HepG2 (cell line): Measurements from ENCODE around the gene CEP68. TPM values are rescaled to one million over a fixed set of nuclear protein-coding genes. Genes with fewer than 3 reads are reported as not detected.

Source experiments
- ATF1 ChIP-seq: IDR thresholded peaks from 2 replicates; pipeline ENCODE4 v1.6.1; 2016; ENCODE audit warnings: mild to moderate bottlenecking, control low read depth
- ATF7 ChIP-seq, 2 experiments: fragments of 450-650 bp in 1 of 2; sonication (generic) in 1 of 2; formaldehyde crosslinking in 1 of 2; IDR thresholded peaks; 2 replicates each; pipeline versions ENCODE4 v1.4.0 to v1.6.1; 2016 to 2020; ENCODE audit warnings: antibody characterized with exemption in 1 of 2, mild to moderate bottlenecking in 1 of 2, missing genetic modification reagents in 1 of 2
- BHLHE40 ChIP-seq: IDR thresholded peaks from 2 replicates; pipeline ENCODE4 v1.6.1; 2011; ENCODE audit warnings: low read length, improper control_type of control experiment
- EP300 ChIP-seq, 3 experiments: sonication (generic) in 1 of 3; formaldehyde crosslinking in 1 of 3; IDR thresholded peaks; 2 replicates each; pipeline versions ENCODE4 v1.5.1 to v1.6.1; 2011 to 2020; ENCODE audit warnings: low read depth in 2 of 3, low read length in 2 of 3, borderline replicate concordance in 1 of 3, improper control_type of control experiment in 1 of 3, mild to moderate bottlenecking in 1 of 3, missing genetic modification reagents in 1 of 3, moderate library complexity in 1 of 3
- GABPB1 ChIP-seq: IDR thresholded peaks from 2 replicates; pipeline ENCODE4 v1.6.1; 2016; ENCODE audit warnings: mild to moderate bottlenecking, missing genetic modification reagents, moderate library complexity, missing compliant biosample characterization
- HIVEP1 ChIP-seq: sonication (generic); formaldehyde crosslinking; IDR thresholded peaks from 2 replicates; pipeline ENCODE4 v1.4.0; 2020; ENCODE audit warnings: mild to moderate bottlenecking, missing genetic modification reagents
- KDM4B ChIP-seq: sonication (generic); formaldehyde crosslinking; IDR thresholded peaks from 2 replicates; pipeline ENCODE4 v1.4.0; 2020; ENCODE audit warnings: missing genetic modification reagents
- LCORL ChIP-seq, 2 experiments: fragments of 450-650 bp in 1 of 2; sonication (generic) in 1 of 2; formaldehyde crosslinking in 1 of 2; IDR thresholded peaks; 2 replicates each; pipeline versions ENCODE4 v1.5.0 to v1.6.1; 2017 to 2020; ENCODE audit warnings: antibody characterized with exemption in 1 of 2, missing genetic modification reagents in 1 of 2
- MLLT10 ChIP-seq: sonication (generic); formaldehyde crosslinking; IDR thresholded peaks from 2 replicates; pipeline ENCODE4 v1.4.0; 2020; ENCODE audit warnings: missing genetic modification reagents
- NCOA5 ChIP-seq: sonication (generic); formaldehyde crosslinking; IDR thresholded peaks from 2 replicates; pipeline ENCODE4 v1.4.0; 2020; ENCODE audit warnings: missing genetic modification reagents
- NFE2L2 ChIP-seq: fragments of 150-350 bp; IDR thresholded peaks from 2 replicates; pipeline ENCODE4 v1.6.1; 2014; ENCODE audit warnings: low read length
- POGK ChIP-seq: sonication (generic); formaldehyde crosslinking; conservative IDR thresholded peaks from 2 replicates; pipeline ENCODE4 v1.8.0; 2022; ENCODE audit warnings: mild to moderate bottlenecking, moderate library complexity, missing genetic modification reagents
- RARG ChIP-seq: sonication (generic); formaldehyde crosslinking; IDR thresholded peaks from 2 replicates; pipeline ENCODE4 v1.4.0; 2020; ENCODE audit warnings: low read depth, mild to moderate bottlenecking, missing genetic modification reagents
- SALL1 ChIP-seq: sonication (generic); formaldehyde crosslinking; IDR thresholded peaks from 2 replicates; pipeline ENCODE4 v1.8.0; 2022; ENCODE audit warnings: mild to moderate bottlenecking, missing genetic modification reagents
- SKI ChIP-seq: fragments of 450-650 bp; IDR thresholded peaks from one replicate; pipeline ENCODE4 v1.6.1; 2018; ENCODE audit warnings: mild to moderate bottlenecking; ENCODE audit not compliant: partially characterized antibody
- STAT5B ChIP-seq: sonication (generic); formaldehyde crosslinking; IDR thresholded peaks from 2 replicates; pipeline ENCODE4 v1.4.0; 2020; ENCODE audit warnings: missing genetic modification reagents
- TFE3 ChIP-seq: IDR thresholded peaks from 2 replicates; pipeline ENCODE4 v1.6.1; 2016
- YY1 ChIP-seq: IDR thresholded peaks from 2 replicates; pipeline ENCODE4 v1.6.1; 2011; ENCODE audit warnings: low read length, low read depth, moderate library complexity, mild to moderate bottlenecking; ENCODE audit not compliant: insufficient read depth, insufficient replicate concordance
- ZFP37 ChIP-seq: sonication (generic); formaldehyde crosslinking; IDR thresholded peaks from 2 replicates; pipeline ENCODE4 v1.4.0; 2020; ENCODE audit warnings: missing genetic modification reagents, borderline replicate concordance
- ZMYM3 ChIP-seq: sonication (generic); formaldehyde crosslinking; IDR thresholded peaks from 2 replicates; pipeline ENCODE4 v1.5.1; 2020; ENCODE audit warnings: mild to moderate bottlenecking, missing genetic modification reagents
- ZNF674 ChIP-seq: sonication (generic); formaldehyde crosslinking; IDR thresholded peaks from 2 replicates; pipeline ENCODE4 v1.5.0; 2020; ENCODE audit warnings: low read depth, mild to moderate bottlenecking, missing genetic modification reagents
- polyA plus RNA-seq, 8 experiments: library from polyadenylated mRNA; depleted of rRNA in 3 of 8; stranded (reverse) in 7 of 8; unstranded in 1 of 8; fragments of >200 nt; fragmentation: Illumina TruSeq in 4 of 8; extraction: Trizol in 4 of 8; gene quantifications; 2 replicates each; pipeline versions ENCODE4 v1.2.1 to v1.2.3, GENCODE V29; 2011 to 2016; ENCODE audit warnings: low read depth in 4 of 8, missing spikeins in 1 of 8, mixed read lengths in 1 of 8; ENCODE audit not compliant: insufficient read depth in 1 of 8
- total RNA-seq, 5 experiments: library from RNA; depleted of rRNA; stranded (reverse); fragments of >200 nt; fragmentation: Illumina TruSeq; extraction: Trizol; gene quantifications; 2 replicates each; pipeline ENCODE4 v1.2.3, GENCODE V29; 2016; ENCODE audit warnings: low read depth in 1 of 5
- TF ChIP-seq, protein P1 (sequence below): sonication (generic); formaldehyde crosslinking; IDR thresholded peaks from 2 replicates; pipeline ENCODE4 v1.4.0; 2020; ENCODE audit warnings: missing genetic modification reagents
- TF ChIP-seq, protein P2 (sequence below): sonication (generic); formaldehyde crosslinking; IDR thresholded peaks from 2 replicates; pipeline ENCODE4 v1.4.0; 2020; ENCODE audit warnings: missing genetic modification reagents

The CEP68 gene
- total and polyA plus RNA-seq, 2 of the 13 experiments (the other 11 are each of a cell fraction or from before 2014, with no cell fraction given) = 5.7 to 9.3 TPM

GRCh38 chr2:65040400-65041261, 15.6 kb upstream of the CEP68 start (continued):
- TF ChIP-seq ZFP37 (CRISPR knock-in tag) = peak; percentile 45; the same call in 1 of the 2 replicates
- TF ChIP-seq ZNF674 = no peak
- no peak for TF ChIP-seq BHLHE40
- no peak for TF ChIP-seq STAT5B (CRISPR knock-in tag)
- peak; percentile 33; the same call in 1 of the 2 replicates for TF ChIP-seq TFE3 (CRISPR knock-in tag)
- TF ChIP-seq GABPB1 (CRISPR knock-in tag) = peak; percentile 1; the same call in 1 of the 2 replicates
- 0 out of 2 replicates have a peak, but pooled peaks have one; percentile 21 for TF ChIP-seq HIVEP1 (CRISPR knock-in tag)
- TF ChIP-seq POGK = peak; percentile 55; the same call in 1 of the 2 replicates
- TF ChIP-seq ATF7 (IDR thresholded peaks at IDR 0.05) = no peak
- TF ChIP-seq ATF7 (CRISPR knock-in tag; IDR thresholded peaks at IDR 0.05) = no peak
- TF ChIP-seq ATF1 (CRISPR knock-in tag) = no peak
- peak; percentile 52; the same call in 1 of the 2 replicates for TF ChIP-seq KDM4B
- no peak for TF ChIP-seq SKI
- TF ChIP-seq, protein P1, sequence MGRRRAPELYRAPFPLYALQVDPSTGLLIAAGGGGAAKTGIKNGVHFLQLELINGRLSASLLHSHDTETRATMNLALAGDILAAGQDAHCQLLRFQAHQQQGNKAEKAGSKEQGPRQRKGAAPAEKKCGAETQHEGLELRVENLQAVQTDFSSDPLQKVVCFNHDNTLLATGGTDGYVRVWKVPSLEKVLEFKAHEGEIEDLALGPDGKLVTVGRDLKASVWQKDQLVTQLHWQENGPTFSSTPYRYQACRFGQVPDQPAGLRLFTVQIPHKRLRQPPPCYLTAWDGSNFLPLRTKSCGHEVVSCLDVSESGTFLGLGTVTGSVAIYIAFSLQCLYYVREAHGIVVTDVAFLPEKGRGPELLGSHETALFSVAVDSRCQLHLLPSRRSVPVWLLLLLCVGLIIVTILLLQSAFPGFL = no peak
- TF ChIP-seq SALL1 = peak; percentile 45
- no peak for TF ChIP-seq MLLT10 (CRISPR knock-in tag)
- no peak for TF ChIP-seq LCORL (IDR thresholded peaks at IDR 0.05)
- peak; percentile 75 for TF ChIP-seq LCORL (CRISPR knock-in tag; IDR thresholded peaks at IDR 0.05)
- no peak for TF ChIP-seq RARG (CRISPR knock-in tag)
- TF ChIP-seq ZMYM3 = 0 out of 2 replicates have a peak, but pooled peaks have one; percentile 22
- TF ChIP-seq NFE2L2 = peak; percentile 10; the same call in 1 of the 2 replicates
- TF ChIP-seq, protein P2, sequence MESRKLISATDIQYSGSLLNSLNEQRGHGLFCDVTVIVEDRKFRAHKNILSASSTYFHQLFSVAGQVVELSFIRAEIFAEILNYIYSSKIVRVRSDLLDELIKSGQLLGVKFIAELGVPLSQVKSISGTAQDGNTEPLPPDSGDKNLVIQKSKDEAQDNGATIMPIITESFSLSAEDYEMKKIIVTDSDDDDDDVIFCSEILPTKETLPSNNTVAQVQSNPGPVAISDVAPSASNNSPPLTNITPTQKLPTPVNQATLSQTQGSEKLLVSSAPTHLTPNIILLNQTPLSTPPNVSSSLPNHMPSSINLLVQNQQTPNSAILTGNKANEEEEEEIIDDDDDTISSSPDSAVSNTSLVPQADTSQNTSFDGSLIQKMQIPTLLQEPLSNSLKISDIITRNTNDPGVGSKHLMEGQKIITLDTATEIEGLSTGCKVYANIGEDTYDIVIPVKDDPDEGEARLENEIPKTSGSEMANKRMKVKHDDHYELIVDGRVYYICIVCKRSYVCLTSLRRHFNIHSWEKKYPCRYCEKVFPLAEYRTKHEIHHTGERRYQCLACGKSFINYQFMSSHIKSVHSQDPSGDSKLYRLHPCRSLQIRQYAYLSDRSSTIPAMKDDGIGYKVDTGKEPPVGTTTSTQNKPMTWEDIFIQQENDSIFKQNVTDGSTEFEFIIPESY (CRISPR knock-in tag) = peak; percentile 26; the same call in 1 of the 2 replicates
- TF ChIP-seq EP300 (IDR thresholded peaks at IDR 0.05; ENCODE audit: low read depth in 2 of 2, low read length in 2 of 2) = no peak
- no peak for TF ChIP-seq EP300 (CRISPR knock-in tag; IDR thresholded peaks at IDR 0.05; ENCODE audit: borderline replicate concordance)
- TF ChIP-seq NCOA5 (CRISPR knock-in tag) = no peak
- TF ChIP-seq YY1 = peak; percentile 52
